GM10847 (cell line): ENCODE data around the gene AQP12B.

ENCODE experiments used
- POLR2A ChIP-seq: IDR thresholded peaks from 2 replicates; pipeline ENCODE4 v1.6.1; 2011; ENCODE audit not compliant: insufficient read length; ENCODE audit errors: extremely low read depth

The AQP12B gene

DNA sequence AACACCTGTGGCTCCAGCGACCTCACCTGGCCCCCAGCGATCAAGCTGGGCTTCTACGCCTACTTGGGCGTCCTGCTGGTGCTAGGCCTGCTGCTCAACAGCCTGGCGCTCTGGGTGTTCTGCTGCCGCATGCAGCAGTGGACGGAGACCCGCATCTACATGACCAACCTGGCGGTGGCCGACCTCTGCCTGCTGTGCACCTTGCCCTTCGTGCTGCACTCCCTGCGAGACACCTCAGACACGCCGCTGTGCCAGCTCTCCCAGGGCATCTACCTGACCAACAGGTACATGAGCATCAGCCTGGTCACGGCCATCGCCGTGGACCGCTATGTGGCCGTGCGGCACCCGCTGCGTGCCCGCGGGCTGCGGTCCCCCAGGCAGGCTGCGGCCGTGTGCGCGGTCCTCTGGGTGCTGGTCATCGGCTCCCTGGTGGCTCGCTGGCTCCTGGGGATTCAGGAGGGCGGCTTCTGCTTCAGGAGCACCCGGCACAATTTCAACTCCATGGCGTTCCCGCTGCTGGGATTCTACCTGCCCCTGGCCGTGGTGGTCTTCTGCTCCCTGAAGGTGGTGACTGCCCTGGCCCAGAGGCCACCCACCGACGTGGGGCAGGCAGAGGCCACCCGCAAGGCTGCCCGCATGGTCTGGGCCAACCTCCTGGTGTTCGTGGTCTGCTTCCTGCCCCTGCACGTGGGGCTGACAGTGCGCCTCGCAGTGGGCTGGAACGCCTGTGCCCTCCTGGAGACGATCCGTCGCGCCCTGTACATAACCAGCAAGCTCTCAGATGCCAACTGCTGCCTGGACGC, 52.5 kb downstream of the AQP12B start:
- no peak for TF ChIP-seq POLR2A

DNA sequence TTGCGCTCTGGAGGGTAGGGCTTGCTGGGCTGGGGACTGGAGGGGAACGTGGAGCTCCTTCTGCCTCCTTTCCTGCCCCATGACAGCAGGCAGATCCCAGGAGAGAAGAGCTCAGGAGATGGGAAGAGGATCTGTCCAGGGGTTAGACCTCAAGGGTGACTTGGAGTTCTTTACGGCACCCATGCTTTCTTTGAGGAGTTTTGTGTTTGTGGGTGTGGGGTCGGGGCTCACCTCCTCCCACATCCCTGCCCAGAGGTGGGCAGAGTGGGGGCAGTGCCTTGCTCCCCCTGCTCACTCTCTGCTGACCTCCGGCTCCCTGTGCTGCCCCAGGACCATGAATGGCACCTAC, 53.1 kb downstream of the AQP12B start:
- no peak for TF ChIP-seq POLR2A

DNA sequence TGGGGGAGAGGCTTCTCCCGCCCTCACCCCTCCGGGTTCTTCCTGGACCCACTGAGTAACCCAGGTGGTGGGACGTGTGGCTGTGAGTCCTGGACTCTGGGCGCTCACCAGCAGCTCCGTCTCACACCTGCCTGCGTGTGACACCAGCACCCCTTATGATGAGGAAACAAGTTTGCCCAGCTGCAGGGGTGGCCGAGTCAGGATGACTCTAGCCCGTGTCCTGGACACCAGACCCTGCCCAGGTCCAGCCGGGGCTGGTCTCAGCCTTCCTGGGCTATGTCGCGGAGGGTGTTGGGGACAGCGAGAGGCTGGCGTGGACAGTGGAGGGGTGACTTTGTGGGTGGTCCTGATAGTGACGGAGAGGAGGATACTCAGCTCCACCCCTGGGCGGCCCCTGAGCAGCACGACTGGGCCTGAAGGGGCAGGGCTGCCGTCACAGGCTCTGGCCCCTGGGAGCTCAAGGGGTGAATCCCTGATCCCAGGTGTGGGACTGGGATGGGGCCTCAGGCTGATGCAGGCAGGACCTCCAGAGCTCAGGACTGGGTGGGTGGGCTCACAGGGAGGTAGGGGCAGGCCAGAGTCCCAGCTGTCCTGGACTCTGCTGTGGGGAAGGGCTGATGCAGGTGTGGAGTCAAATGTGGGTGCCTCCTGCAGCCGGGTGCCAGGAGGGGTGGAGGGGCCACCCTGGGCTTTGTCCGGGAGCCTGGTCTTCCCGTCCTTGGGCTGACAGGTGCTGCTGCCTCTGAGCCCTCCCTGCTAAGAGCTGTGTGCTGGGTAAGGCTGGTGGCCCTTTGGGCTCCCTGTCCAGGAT, 53.7 kb downstream of the AQP12B start:
- TF ChIP-seq POLR2A: no peak

DNA sequence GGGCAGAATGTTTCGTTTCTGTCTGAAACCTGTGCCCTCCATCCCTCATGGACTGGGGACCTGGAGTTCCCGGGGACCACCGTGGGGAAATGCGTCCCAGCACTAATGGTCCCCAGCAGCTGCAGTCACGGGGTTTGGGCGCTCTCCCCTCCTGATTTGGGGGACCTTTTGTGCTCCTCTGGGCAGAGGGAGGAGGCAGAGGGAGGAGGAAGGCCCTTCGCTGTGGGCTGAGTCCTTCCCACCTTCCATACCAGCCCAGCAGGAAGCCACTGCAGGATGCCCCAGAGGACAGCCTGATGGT, 54.2 kb downstream of the AQP12B start:
- TF ChIP-seq POLR2A: no peak

DNA sequence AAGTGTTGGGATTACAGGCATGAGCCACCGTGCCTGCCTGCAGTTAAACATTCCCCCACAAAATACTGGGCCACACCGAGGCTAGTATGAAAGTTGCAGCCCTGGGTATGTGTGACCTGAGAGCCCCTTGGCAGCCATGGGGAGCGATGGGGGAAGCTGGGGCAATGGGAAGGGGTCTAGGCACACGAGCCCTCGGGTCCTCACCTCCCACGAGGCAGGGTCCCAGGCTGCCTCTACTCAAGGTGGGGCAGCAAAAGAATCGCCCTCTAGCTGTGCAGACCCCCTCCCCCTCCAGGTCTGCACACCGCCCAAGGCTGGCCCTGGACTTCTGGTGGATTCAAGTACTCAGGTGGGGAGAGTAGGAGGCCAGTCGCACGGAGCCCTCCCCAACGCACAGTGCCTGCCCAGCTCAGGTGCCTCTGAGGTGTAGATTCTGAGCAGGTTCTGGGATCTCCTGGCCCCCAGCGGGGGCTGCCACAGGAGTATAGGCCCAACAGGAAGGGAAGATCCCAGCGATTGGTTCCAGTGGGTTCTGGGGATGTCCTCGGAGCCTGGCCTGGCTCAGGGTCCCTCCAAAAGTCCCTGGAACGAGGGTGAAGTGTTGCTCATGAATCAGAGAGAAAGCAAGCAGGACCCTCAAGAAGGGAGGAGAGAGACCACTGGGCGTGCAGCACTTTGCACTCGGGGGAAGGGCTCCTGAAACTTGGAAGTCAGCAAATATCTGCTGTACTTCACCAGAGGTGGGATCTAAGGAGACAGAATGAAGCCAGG, 54.8 kb downstream of the AQP12B start:
- no peak for TF ChIP-seq POLR2A

DNA sequence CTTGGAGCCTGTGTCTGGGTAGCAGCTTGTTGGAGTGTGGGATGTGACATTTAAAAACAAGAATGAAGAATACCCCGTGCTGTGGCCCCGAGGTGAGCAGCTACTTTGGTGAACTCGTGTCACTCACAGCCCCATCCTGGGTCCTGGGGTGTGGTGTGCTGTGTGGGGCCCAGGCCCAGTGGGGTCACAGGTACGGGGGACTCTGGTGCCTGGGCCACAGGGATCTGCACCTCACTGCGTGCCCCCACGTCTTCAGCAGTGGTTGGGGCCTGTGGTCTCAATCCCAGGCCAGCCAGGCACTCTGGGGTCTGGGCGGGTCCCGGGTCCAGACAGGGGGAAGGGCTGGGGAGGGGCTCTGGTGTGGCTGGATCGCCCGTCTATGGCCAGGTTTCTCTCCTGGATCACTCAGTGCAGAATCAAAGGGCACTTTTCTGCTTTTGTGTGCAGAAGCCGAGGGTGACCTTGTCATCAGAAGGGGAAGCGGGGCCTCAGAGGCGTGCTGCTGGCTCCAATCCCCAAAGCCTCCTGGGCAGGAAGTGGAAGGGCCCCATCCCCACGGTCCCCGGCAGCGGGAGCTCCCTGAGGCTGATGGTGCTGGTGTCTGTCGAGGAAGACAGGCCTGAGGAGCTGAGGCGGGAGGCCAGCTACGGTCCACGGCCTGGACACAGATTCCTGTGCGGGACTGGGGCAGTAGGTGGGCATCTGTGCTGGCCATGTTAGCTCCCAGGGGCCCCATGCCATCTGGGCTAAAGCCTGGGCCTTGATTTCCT, 56.0 kb downstream of the AQP12B start:
- no peak for TF ChIP-seq POLR2A
